GM23338 (cell line): ENCODE measurements around the gene CATSPERE.

ENCODE experiments used
- CREB1 ChIP-seq: fragments of 250-450 bp; sonication (Bioruptor Pico); IDR thresholded peaks from 2 replicates; pipeline ENCODE4 v1.5.0; 2020; ENCODE audit warnings: low read depth, mild to moderate bottlenecking, moderate library complexity
- EZH2 ChIP-seq: fragments of 200-600 bp; sonication (generic); IDR thresholded peaks from one replicate; pipeline ENCODE4 v1.8.0; 2017; ENCODE audit warnings: antibody characterized with exemption, mild to moderate bottlenecking, low read depth; ENCODE audit not compliant: unreplicated experiment
- EZH2phosphoT487 ChIP-seq: fragments of 200-600 bp; sonication (generic); IDR thresholded peaks from one replicate; pipeline ENCODE4 v1.8.1; 2018; ENCODE audit warnings: antibody characterized with exemption; ENCODE audit not compliant: unreplicated experiment
- JUNB ChIP-seq: IDR thresholded peaks from one replicate; pipeline ENCODE4 v1.6.1; 2016; ENCODE audit warnings: antibody characterized with exemption; ENCODE audit not compliant: unreplicated experiment
- POLR2AphosphoS5 ChIP-seq: IDR thresholded peaks from 2 replicates; pipeline ENCODE4 v1.6.1; 2016; ENCODE audit warnings: antibody characterized with exemption, low read depth
- STAT1 ChIP-seq: IDR thresholded peaks from one replicate; pipeline ENCODE4 v1.6.1; 2016; ENCODE audit warnings: antibody characterized with exemption; ENCODE audit not compliant: unreplicated experiment
- TF ChIP-seq, protein P1 (sequence below), 2 experiments: fragments of 200-600 bp in 1 of 2; sonication (generic) in 1 of 2; conservative IDR thresholded peaks; 2 replicates each; pipeline versions ENCODE4 v1.5.1 to v1.6.1; 2016 to 2017; ENCODE audit warnings: antibody characterized with exemption in 2 of 2, low read depth in 2 of 2, mild to moderate bottlenecking in 2 of 2, moderate library complexity in 1 of 2
- TF ChIP-seq, protein P2 (sequence below): IDR thresholded peaks from one replicate; pipeline ENCODE4 v1.6.1; 2018; ENCODE audit warnings: antibody characterized with exemption; ENCODE audit not compliant: unreplicated experiment
- TF ChIP-seq, protein P3 (sequence below): IDR thresholded peaks from 2 replicates; pipeline ENCODE4 v1.6.1; 2016; ENCODE audit warnings: antibody characterized with exemption
- TF ChIP-seq, protein P4 (sequence below): fragments of 250-450 bp; sonication (Bioruptor Pico); IDR thresholded peaks from 2 replicates; pipeline ENCODE4 v1.5.0; 2020; ENCODE audit warnings: mild to moderate bottlenecking, moderate library complexity

DNA sequence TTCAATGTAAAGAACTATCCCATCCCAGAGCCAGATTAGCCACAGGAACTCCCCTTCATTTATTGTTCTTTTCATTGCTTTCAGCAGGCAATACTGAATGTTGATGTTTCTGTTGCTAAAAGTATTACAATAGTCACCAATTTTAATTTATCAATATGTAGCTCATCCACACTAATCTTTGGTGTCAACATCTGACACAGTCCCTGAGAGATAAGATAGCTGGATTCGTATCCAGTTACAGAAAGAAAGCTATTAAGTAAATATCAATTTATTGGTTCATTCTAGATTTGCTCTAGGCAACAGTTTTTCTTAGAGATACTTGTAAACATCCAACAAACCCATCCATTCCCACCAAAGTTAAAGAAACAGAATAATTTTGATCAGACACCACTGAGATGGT lies 14.0 kb upstream of the CATSPERE start:
- TF ChIP-seq POLR2AphosphoS5 (no peak), EZH2 (no peak), EZH2phosphoT487 (no peak), JUNB (no peak), CREB1 (CRISPR knock-in tag) (no peak), STAT1 (no peak)
- TF ChIP-seq, protein P1, sequence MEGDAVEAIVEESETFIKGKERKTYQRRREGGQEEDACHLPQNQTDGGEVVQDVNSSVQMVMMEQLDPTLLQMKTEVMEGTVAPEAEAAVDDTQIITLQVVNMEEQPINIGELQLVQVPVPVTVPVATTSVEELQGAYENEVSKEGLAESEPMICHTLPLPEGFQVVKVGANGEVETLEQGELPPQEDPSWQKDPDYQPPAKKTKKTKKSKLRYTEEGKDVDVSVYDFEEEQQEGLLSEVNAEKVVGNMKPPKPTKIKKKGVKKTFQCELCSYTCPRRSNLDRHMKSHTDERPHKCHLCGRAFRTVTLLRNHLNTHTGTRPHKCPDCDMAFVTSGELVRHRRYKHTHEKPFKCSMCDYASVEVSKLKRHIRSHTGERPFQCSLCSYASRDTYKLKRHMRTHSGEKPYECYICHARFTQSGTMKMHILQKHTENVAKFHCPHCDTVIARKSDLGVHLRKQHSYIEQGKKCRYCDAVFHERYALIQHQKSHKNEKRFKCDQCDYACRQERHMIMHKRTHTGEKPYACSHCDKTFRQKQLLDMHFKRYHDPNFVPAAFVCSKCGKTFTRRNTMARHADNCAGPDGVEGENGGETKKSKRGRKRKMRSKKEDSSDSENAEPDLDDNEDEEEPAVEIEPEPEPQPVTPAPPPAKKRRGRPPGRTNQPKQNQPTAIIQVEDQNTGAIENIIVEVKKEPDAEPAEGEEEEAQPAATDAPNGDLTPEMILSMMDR (conservative IDR thresholded peaks at IDR 0.05; ENCODE audit: low read depth in 2 of 2): no peak
- TF ChIP-seq, protein P2, sequence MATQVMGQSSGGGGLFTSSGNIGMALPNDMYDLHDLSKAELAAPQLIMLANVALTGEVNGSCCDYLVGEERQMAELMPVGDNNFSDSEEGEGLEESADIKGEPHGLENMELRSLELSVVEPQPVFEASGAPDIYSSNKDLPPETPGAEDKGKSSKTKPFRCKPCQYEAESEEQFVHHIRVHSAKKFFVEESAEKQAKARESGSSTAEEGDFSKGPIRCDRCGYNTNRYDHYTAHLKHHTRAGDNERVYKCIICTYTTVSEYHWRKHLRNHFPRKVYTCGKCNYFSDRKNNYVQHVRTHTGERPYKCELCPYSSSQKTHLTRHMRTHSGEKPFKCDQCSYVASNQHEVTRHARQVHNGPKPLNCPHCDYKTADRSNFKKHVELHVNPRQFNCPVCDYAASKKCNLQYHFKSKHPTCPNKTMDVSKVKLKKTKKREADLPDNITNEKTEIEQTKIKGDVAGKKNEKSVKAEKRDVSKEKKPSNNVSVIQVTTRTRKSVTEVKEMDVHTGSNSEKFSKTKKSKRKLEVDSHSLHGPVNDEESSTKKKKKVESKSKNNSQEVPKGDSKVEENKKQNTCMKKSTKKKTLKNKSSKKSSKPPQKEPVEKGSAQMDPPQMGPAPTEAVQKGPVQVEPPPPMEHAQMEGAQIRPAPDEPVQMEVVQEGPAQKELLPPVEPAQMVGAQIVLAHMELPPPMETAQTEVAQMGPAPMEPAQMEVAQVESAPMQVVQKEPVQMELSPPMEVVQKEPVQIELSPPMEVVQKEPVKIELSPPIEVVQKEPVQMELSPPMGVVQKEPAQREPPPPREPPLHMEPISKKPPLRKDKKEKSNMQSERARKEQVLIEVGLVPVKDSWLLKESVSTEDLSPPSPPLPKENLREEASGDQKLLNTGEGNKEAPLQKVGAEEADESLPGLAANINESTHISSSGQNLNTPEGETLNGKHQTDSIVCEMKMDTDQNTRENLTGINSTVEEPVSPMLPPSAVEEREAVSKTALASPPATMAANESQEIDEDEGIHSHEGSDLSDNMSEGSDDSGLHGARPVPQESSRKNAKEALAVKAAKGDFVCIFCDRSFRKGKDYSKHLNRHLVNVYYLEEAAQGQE: no peak
- TF ChIP-seq, protein P3, sequence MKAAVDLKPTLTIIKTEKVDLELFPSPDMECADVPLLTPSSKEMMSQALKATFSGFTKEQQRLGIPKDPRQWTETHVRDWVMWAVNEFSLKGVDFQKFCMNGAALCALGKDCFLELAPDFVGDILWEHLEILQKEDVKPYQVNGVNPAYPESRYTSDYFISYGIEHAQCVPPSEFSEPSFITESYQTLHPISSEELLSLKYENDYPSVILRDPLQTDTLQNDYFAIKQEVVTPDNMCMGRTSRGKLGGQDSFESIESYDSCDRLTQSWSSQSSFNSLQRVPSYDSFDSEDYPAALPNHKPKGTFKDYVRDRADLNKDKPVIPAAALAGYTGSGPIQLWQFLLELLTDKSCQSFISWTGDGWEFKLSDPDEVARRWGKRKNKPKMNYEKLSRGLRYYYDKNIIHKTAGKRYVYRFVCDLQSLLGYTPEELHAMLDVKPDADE: no peak
- TF ChIP-seq, protein P4, sequence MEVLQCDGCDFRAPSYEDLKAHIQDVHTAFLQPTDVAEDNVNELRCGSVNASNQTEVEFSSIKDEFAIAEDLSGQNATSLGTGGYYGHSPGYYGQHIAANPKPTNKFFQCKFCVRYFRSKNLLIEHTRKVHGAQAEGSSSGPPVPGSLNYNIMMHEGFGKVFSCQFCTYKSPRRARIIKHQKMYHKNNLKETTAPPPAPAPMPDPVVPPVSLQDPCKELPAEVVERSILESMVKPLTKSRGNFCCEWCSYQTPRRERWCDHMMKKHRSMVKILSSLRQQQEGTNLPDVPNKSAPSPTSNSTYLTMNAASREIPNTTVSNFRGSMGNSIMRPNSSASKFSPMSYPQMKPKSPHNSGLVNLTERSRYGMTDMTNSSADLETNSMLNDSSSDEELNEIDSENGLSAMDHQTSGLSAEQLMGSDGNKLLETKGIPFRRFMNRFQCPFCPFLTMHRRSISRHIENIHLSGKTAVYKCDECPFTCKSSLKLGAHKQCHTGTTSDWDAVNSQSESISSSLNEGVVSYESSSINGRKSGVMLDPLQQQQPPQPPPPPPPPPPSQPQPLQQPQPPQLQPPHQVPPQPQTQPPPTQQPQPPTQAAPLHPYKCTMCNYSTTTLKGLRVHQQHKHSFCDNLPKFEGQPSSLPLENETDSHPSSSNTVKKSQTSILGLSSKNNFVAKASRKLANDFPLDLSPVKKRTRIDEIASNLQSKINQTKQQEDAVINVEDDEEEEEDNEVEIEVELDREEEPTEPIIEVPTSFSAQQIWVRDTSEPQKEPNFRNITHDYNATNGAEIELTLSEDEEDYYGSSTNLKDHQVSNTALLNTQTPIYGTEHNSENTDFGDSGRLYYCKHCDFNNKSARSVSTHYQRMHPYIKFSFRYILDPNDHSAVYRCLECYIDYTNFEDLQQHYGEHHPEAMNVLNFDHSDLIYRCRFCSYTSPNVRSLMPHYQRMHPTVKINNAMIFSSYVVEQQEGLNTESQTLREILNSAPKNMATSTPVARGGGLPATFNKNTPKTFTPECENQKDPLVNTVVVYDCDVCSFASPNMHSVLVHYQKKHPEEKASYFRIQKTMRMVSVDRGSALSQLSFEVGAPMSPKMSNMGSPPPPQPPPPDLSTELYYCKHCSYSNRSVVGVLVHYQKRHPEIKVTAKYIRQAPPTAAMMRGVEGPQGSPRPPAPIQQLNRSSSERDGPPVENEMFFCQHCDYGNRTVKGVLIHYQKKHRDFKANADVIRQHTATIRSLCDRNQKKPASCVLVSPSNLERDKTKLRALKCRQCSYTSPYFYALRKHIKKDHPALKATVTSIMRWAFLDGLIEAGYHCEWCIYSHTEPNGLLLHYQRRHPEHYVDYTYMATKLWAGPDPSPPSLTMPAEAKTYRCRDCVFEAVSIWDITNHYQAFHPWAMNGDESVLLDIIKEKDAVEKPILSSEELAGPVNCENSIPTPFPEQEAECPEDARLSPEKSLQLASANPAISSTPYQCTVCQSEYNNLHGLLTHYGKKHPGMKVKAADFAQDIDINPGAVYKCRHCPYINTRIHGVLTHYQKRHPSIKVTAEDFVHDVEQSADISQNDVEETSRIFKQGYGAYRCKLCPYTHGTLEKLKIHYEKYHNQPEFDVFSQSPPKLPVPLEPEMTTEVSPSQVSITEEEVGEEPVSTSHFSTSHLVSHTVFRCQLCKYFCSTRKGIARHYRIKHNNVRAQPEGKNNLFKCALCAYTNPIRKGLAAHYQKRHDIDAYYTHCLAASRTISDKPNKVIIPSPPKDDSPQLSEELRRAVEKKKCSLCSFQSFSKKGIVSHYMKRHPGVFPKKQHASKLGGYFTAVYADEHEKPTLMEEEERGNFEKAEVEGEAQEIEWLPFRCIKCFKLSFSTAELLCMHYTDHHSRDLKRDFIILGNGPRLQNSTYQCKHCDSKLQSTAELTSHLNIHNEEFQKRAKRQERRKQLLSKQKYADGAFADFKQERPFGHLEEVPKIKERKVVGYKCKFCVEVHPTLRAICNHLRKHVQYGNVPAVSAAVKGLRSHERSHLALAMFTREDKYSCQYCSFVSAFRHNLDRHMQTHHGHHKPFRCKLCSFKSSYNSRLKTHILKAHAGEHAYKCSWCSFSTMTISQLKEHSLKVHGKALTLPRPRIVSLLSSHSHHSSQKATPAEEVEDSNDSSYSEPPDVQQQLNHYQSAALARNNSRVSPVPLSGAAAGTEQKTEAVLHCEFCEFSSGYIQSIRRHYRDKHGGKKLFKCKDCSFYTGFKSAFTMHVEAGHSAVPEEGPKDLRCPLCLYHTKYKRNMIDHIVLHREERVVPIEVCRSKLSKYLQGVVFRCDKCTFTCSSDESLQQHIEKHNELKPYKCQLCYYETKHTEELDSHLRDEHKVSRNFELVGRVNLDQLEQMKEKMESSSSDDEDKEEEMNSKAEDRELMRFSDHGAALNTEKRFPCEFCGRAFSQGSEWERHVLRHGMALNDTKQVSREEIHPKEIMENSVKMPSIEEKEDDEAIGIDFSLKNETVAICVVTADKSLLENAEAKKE (CRISPR knock-in tag): no peak
